Measurements from ENCODE around the gene DGCR2.
"Not testable (repeated sequence)": the region's sequence is repeated elsewhere in the genome, so short reads cannot be mapped to it uniquely, and the experiment has no call there.

DGCR2 gene

DNA sequence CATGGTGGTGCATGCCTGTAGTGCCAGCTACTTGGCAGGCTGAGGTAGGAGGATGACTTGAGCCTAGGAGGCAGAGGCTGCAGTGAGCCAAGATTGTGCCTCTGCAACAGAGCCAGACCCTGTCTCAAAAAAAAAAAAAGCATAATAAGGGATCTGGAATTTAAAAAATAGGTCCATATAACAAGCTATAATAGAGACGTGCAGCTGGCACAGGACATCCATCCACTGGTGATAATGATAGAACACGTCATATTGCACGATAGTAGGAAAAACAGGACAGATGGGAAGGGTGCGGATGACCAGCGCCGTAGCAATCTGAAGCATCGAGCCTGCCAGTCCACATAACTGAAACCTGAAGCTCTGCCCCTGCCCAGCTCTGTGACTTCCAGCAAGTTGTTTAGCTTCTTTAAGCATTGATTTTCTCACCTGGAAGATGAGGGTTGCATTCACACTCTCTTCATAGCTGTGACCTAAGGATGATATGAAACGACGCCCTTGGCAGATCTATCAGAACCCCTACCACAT is 125.8 kb downstream of the DGCR2 start:
- no peaks in the 10 kb centered on the region for H3K4me1 ChIP-seq (ENCODE audit: control insufficient read depth, low read depth, low read length)

GRCh38 chr22:18995327-18995711 is 126.9 kb downstream of the DGCR2 start:
- H3K4me1 ChIP-seq (ENCODE audit: control insufficient read depth, low read depth, low read length): no peaks in the 10 kb centered on the region
- H3K4me3 ChIP-seq (ENCODE audit: low read length): no peak overlapping the region

More for the DNA sequence above, 125.8 kb downstream of the DGCR2 start:
- Histone ChIP-seq H3K9me3 (ENCODE audit: control insufficient read depth, low read depth, low read length) (no peaks in the 10 kb centered on the region), H3K4me3 (ENCODE audit: low read length) (no peak overlapping the region), H3K9ac (ENCODE audit: low read length) (no peak overlapping the region), H3K27ac (ENCODE audit: low read length) (no peak overlapping the region), H3K36me3 (ENCODE audit: control insufficient read depth, low read depth, low read length) (no peaks in the 10 kb centered on the region), H3K27me3 (ENCODE audit: control insufficient read depth, insufficient read depth, low read length) (no peaks in the 10 kb centered on the region)

DNA sequence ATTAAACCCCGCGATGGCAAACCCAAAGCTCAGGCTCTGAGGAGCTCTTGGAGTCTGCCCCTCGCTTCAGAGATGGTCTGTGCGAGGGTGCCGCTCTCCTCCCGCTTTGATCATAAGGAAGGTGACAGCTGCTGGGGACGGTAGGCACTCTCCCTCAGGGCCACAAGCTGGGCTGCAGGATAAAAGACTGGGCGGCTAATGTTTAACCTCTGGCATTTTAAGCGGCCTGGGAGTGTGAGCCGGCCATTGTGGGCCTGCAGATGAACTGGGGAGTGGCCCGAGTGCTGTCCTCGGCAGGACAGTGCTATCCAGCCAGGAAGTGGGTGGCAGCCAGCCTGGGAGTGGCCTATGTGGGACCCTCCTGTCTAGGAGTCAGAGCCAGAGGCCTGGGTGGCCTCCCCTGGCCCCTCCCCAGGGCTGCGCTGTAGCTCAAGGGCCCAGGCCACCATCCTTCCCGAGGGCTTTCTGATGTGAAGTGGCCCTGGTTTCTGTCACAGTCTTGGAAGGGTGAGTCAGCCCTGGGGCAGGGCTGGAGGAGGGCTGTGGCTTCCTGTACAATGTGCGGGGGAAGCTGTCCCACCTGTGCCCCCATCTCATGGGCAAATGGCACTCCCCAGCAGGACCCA is 127.4 kb downstream of the DGCR2 start:
- no peak overlapping the region for H3K4me3 ChIP-seq (ENCODE audit: low read length)
- no peak overlapping the region for H3K27ac ChIP-seq (ENCODE audit: low read length)

More at GRCh38 chr22:18995327-18995711, 126.9 kb downstream of the DGCR2 start:
- Histone ChIP-seq H3K27me3 (ENCODE audit: control insufficient read depth, insufficient read depth, low read length) (no peaks in the 10 kb centered on the region), H3K9me3 (ENCODE audit: control insufficient read depth, low read depth, low read length) (no peaks in the 10 kb centered on the region), H3K27ac (ENCODE audit: low read length) (no peak overlapping the region), H3K9ac (ENCODE audit: low read length) (no peak overlapping the region), H3K36me3 (ENCODE audit: control insufficient read depth, low read depth, low read length) (no peaks in the 10 kb centered on the region)

DNA sequence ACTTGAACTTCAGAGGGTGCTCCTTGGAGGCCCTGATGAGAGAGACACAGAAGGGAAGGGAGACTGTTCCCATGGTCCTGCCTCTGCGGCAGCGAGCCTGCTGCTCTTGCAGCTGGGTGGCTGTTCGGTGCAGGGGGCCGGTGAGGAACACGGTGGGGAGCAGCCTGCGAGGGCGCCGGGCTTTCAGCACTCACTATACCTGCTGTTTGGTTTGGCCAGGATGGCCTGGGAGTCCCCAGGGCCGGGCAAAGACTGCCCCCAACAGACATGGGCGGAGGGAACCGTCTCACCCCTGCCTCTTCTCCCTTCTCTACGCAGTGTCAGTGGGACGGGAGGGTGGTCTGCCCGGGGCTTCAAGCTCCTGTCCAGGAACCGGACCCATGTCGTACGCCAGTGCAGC is 128.2 kb downstream of the DGCR2 start:
- Histone ChIP-seq H3K27me3 (ENCODE audit: control insufficient read depth, insufficient read depth, low read length) (no peaks in the 10 kb centered on the region), H3K27ac (ENCODE audit: low read length) (no peak overlapping the region), H3K9me3 (ENCODE audit: control insufficient read depth, low read depth, low read length) (no peaks in the 10 kb centered on the region), H3K4me3 (ENCODE audit: low read length) (no peak overlapping the region), H3K4me1 (ENCODE audit: control insufficient read depth, low read depth, low read length) (no peaks in the 10 kb centered on the region), H3K9ac (ENCODE audit: low read length) (no peak overlapping the region), H3K36me3 (ENCODE audit: control insufficient read depth, low read depth, low read length) (no peaks in the 10 kb centered on the region)

More for the DNA sequence above, 127.4 kb downstream of the DGCR2 start:
- Histone ChIP-seq H3K9me3 (ENCODE audit: control insufficient read depth, low read depth, low read length) (no peaks in the 10 kb centered on the region), H3K4me1 (ENCODE audit: control insufficient read depth, low read depth, low read length) (no peaks in the 10 kb centered on the region), H3K9ac (ENCODE audit: low read length) (no peak overlapping the region), H3K36me3 (ENCODE audit: control insufficient read depth, low read depth, low read length) (no peaks in the 10 kb centered on the region), H3K27me3 (ENCODE audit: control insufficient read depth, insufficient read depth, low read length) (no peaks in the 10 kb centered on the region)

GRCh38 chr22:18992543-18993198 is 129.5 kb downstream of the DGCR2 start:
- Histone ChIP-seq H3K4me3 (ENCODE audit: low read length) (no peak overlapping the region), H3K36me3 (ENCODE audit: control insufficient read depth, low read depth, low read length) (no peaks in the 10 kb centered on the region), H3K27ac (ENCODE audit: low read length) (no peak overlapping the region), H3K27me3 (ENCODE audit: control insufficient read depth, insufficient read depth, low read length) (no peaks in the 10 kb centered on the region), H3K4me1 (ENCODE audit: control insufficient read depth, low read depth, low read length) (no peaks in the 10 kb centered on the region), H3K9ac (ENCODE audit: low read length) (no peak overlapping the region), H3K9me3 (ENCODE audit: control insufficient read depth, low read depth, low read length) (no peaks in the 10 kb centered on the region)

GRCh38 chr22:18991821-18992442 is 130.3 kb downstream of the DGCR2 start:
- no peak overlapping the region for H3K4me3 ChIP-seq (ENCODE audit: low read length)
- H3K27me3 ChIP-seq (ENCODE audit: control insufficient read depth, insufficient read depth, low read length): no peaks in the 10 kb centered on the region
- no peak overlapping the region for H3K9ac ChIP-seq (ENCODE audit: low read length)
- H3K9me3 ChIP-seq (ENCODE audit: control insufficient read depth, low read depth, low read length): no peaks in the 10 kb centered on the region
- no peaks in the 10 kb centered on the region for H3K4me1 ChIP-seq (ENCODE audit: control insufficient read depth, low read depth, low read length)
- no peak overlapping the region for H3K27ac ChIP-seq (ENCODE audit: low read length)
- no peaks in the 10 kb centered on the region for H3K36me3 ChIP-seq (ENCODE audit: control insufficient read depth, low read depth, low read length)

DNA sequence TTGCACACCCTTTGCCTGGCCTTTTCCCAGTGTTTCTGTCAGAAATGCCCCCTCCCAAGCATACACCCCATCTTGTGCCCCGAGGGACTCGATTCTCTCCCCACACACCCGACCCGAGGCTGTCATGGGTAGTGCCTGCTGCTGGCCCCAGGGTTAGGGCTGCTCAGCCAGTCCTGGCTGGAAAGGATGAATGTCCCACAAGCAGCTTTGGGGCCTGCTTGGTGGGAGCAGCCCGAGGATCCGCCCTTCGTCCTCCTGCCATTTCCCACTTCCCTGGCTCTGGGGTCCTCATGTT is 131.1 kb downstream of the DGCR2 start:
- no peak overlapping the region for H3K4me3 ChIP-seq (ENCODE audit: low read length)
- H3K27me3 ChIP-seq (ENCODE audit: control insufficient read depth, insufficient read depth, low read length): no peaks in the 10 kb centered on the region
- no peak overlapping the region for H3K27ac ChIP-seq (ENCODE audit: low read length)
- no peak overlapping the region for H3K9ac ChIP-seq (ENCODE audit: low read length)
- no peaks in the 10 kb centered on the region for H3K9me3 ChIP-seq (ENCODE audit: control insufficient read depth, low read depth, low read length)
- no peaks in the 10 kb centered on the region for H3K36me3 ChIP-seq (ENCODE audit: control insufficient read depth, low read depth, low read length)
- no peaks in the 10 kb centered on the region for H3K4me1 ChIP-seq (ENCODE audit: control insufficient read depth, low read depth, low read length)

DNA sequence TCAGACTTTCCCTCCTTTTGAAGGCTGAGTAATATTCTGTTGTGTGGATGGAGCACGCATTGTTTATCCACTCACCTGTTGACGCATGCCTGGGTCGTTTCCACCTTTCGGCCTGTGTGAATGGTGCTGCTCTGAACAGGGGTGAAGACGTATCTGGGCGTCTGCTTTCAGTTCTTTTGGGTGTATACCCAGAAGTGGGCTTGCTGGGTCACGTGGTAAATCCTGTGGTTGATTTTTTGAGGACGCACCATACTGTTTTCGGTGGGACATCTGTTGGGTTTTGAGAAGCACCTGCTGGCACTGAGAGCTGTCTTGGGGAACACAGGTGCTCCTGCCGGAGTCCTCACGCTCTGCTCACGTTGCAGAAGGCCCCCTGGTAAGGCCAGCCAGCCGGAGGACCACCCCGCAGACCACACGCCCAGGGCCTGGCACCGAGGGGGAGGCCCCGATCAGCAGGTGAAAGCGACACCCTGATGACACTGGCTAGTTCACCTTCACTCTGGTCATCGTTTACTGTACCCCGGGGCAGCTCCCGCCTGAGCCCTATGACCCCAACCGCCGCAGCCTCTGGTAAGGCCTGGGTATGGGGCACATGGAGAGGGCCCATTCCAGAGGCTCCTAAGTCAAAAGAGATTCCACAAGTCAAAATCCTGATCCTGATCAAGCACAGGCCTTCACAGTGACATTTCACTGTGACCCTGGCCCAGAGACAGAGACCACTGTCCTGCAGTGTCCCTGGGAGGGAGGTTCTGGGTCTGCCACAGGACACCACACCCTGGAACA is 131.7 kb downstream of the DGCR2 start:
- H3K4me3 ChIP-seq (ENCODE audit: low read length): no peak overlapping the region
- H3K9me3 ChIP-seq (ENCODE audit: control insufficient read depth, low read depth, low read length): no peaks in the 10 kb centered on the region
- no peaks in the 10 kb centered on the region for H3K36me3 ChIP-seq (ENCODE audit: control insufficient read depth, low read depth, low read length)
- no peak overlapping the region for H3K27ac ChIP-seq (ENCODE audit: low read length)
- H3K4me1 ChIP-seq (ENCODE audit: control insufficient read depth, low read depth, low read length): no peaks in the 10 kb centered on the region
- H3K9ac ChIP-seq (ENCODE audit: low read length): no peak overlapping the region
- no peaks in the 10 kb centered on the region for H3K27me3 ChIP-seq (ENCODE audit: control insufficient read depth, insufficient read depth, low read length)

GRCh38 chr22:18988958-18989357 is 133.3 kb downstream of the DGCR2 start:
- Histone ChIP-seq H3K4me3 (ENCODE audit: low read length) (no peak overlapping the region), H3K36me3 (ENCODE audit: control insufficient read depth, low read depth, low read length) (no peaks in the 10 kb centered on the region), H3K4me1 (ENCODE audit: control insufficient read depth, low read depth, low read length) (no peaks in the 10 kb centered on the region), H3K9ac (ENCODE audit: low read length) (no peak overlapping the region), H3K27ac (ENCODE audit: low read length) (no peak overlapping the region), H3K9me3 (ENCODE audit: control insufficient read depth, low read depth, low read length) (no peaks in the 10 kb centered on the region), H3K27me3 (ENCODE audit: control insufficient read depth, insufficient read depth, low read length) (no peaks in the 10 kb centered on the region)

DNA sequence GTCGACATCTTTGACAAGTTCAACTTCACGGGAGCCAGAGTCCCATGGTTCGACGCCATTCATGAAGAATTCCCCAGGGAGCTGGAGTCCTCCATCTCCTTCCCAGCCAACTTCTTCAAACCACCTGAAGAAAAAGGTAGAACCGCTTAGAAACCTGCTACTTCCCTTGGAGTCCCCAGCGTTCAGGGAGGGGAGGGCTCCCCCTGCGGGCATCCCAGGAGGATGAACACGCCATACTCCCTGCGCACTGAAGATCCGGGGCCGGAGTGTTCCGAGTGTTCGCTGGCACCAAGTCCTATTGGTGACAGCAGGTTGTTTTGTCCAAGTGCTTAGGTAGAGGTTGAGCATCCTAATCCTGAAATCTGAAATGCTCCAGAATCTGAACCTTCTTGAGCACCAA is 134.4 kb downstream of the DGCR2 start:
- Histone ChIP-seq H3K9ac (ENCODE audit: low read length) (no peak overlapping the region), H3K9me3 (ENCODE audit: control insufficient read depth, low read depth, low read length) (no peaks in the 10 kb centered on the region), H3K27me3 (ENCODE audit: control insufficient read depth, insufficient read depth, low read length) (no peaks in the 10 kb centered on the region), H3K27ac (ENCODE audit: low read length) (no peak overlapping the region), H3K4me1 (ENCODE audit: control insufficient read depth, low read depth, low read length) (no peaks in the 10 kb centered on the region), H3K4me3 (ENCODE audit: low read length) (no peak overlapping the region), H3K36me3 (ENCODE audit: control insufficient read depth, low read depth, low read length) (no peaks in the 10 kb centered on the region)

DNA sequence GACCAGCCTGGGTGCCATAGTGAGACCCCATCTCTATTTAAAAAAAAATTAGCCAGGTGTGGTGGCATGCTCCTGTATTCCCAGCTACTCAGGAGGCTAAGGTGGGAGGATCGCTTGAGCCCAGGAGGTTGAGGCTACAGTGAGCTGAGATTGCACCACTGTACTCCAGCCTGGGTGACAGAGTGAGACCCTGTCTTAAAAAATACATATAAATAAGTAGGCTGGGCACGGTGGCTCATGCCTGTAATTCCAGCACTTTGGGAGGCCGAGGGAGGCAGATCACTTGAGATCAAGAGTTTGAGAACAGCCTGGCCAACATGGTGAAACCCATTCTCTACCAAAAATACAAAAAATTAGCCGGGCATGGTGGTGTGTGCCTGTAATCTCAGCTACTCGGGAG is 135.1 kb downstream of the DGCR2 start:
- not testable (repeated sequence) for H3K36me3 ChIP-seq (ENCODE audit: control insufficient read depth, low read depth, low read length); H3K9ac ChIP-seq (ENCODE audit: low read length); H3K27ac ChIP-seq (ENCODE audit: low read length); H3K9me3 ChIP-seq (ENCODE audit: control insufficient read depth, low read depth, low read length); H3K4me3 ChIP-seq (ENCODE audit: low read length); H3K4me1 ChIP-seq (ENCODE audit: control insufficient read depth, low read depth, low read length); H3K27me3 ChIP-seq (ENCODE audit: control insufficient read depth, insufficient read depth, low read length)
